ENCODE measurements around the gene CXCR6.

CXCR6 gene

DNA sequence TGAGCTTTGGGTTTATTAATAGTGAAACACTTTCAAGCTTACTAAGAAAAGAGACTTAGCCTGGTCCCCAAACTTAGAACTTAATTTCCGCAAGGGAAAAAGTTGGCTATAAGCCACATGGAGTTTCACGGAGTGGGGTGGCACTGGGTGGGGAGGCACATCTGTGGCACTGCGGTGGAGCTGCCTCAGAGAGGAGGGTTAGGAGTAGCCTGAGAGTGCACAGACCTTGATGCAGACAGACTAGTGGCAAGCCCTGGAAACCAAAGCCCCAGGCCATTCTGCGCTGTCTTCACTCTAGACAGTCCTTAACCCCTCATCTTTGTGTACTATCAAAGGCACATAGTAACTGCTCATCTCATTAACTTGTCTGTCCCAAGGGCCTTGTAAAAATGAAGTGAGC lies 22.0 kb downstream of the CXCR6 start:
- TF ChIP-seq FOXM1 (IDR thresholded peaks at IDR 0.05; ENCODE audit: borderline replicate concordance, low read depth) (no peak), EGR1 (IDR thresholded peaks at IDR 0.05) (no peak), CEBPB (IDR thresholded peaks at IDR 0.05) (no peak), RAD21 (IDR thresholded peaks at IDR 0.05; ENCODE audit: low read depth) (no peak), NFIC (IDR thresholded peaks at IDR 0.05) (no peak), EP300 (IDR thresholded peaks at IDR 0.05; ENCODE audit: borderline replicate concordance) (no peak), CREB1 (IDR thresholded peaks at IDR 0.05; ENCODE audit: low read depth) (no peak), TEAD4 (IDR thresholded peaks at IDR 0.05) (no peak)
- TF ChIP-seq, protein P1, sequence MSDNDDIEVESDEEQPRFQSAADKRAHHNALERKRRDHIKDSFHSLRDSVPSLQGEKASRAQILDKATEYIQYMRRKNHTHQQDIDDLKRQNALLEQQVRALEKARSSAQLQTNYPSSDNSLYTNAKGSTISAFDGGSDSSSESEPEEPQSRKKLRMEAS (IDR thresholded peaks at IDR 0.05): no peak
- TF ChIP-seq, protein P2, sequence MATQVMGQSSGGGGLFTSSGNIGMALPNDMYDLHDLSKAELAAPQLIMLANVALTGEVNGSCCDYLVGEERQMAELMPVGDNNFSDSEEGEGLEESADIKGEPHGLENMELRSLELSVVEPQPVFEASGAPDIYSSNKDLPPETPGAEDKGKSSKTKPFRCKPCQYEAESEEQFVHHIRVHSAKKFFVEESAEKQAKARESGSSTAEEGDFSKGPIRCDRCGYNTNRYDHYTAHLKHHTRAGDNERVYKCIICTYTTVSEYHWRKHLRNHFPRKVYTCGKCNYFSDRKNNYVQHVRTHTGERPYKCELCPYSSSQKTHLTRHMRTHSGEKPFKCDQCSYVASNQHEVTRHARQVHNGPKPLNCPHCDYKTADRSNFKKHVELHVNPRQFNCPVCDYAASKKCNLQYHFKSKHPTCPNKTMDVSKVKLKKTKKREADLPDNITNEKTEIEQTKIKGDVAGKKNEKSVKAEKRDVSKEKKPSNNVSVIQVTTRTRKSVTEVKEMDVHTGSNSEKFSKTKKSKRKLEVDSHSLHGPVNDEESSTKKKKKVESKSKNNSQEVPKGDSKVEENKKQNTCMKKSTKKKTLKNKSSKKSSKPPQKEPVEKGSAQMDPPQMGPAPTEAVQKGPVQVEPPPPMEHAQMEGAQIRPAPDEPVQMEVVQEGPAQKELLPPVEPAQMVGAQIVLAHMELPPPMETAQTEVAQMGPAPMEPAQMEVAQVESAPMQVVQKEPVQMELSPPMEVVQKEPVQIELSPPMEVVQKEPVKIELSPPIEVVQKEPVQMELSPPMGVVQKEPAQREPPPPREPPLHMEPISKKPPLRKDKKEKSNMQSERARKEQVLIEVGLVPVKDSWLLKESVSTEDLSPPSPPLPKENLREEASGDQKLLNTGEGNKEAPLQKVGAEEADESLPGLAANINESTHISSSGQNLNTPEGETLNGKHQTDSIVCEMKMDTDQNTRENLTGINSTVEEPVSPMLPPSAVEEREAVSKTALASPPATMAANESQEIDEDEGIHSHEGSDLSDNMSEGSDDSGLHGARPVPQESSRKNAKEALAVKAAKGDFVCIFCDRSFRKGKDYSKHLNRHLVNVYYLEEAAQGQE (IDR thresholded peaks at IDR 0.05; ENCODE audit: low read depth): no peak

DNA sequence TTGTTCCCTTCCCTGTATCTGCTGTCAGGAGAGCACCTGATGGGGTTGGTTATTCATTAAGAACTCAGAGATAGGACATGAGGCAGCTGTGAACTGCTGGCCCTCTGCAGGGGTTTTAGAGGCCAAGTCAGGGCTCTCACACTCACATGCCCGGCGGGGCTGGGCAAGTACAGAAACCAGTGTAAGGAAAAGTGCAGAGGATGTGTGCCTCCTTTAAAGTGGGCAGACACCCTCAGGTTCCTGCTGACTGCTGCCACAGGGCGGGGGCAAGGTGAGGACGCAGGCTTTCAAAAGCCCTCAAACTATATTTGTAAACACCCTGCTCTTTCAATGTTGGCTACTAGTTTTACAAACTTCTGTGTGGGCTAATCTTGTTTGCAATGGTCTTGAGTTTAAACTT lies 22.4 kb downstream of the CXCR6 start:
- TF ChIP-seq CEBPB (IDR thresholded peaks at IDR 0.05) (no peak), RAD21 (IDR thresholded peaks at IDR 0.05; ENCODE audit: low read depth) (no peak), YY1 (IDR thresholded peaks at IDR 0.05; ENCODE audit: low read depth) (no peak), EP300 (IDR thresholded peaks at IDR 0.05; ENCODE audit: borderline replicate concordance) (no peak), TCF12 (IDR thresholded peaks at IDR 0.05; ENCODE audit: low read depth) (no peak), TAF1 (IDR thresholded peaks at IDR 0.05; ENCODE audit: low read depth) (no peak), USF1 (IDR thresholded peaks at IDR 0.05) (no peak), TEAD4 (IDR thresholded peaks at IDR 0.05) (no peak), ZBTB7A (IDR thresholded peaks at IDR 0.05; ENCODE audit: low read depth) (no peak), EGR1 (IDR thresholded peaks at IDR 0.05) (no peak), NFIC (IDR thresholded peaks at IDR 0.05) (no peak), CREB1 (IDR thresholded peaks at IDR 0.05; ENCODE audit: low read depth) (no peak), FOXM1 (IDR thresholded peaks at IDR 0.05; ENCODE audit: borderline replicate concordance, low read depth) (no peak)
- TF ChIP-seq, protein P1 (IDR thresholded peaks at IDR 0.05): no peak
- TF ChIP-seq, protein P2 (IDR thresholded peaks at IDR 0.05; ENCODE audit: low read depth): no peak

- no peak for TF ChIP-seq EP300 (IDR thresholded peaks at IDR 0.05; ENCODE audit: borderline replicate concordance)
- TF ChIP-seq CEBPB (IDR thresholded peaks at IDR 0.05): no peak
- no peak for TF ChIP-seq USF1 (IDR thresholded peaks at IDR 0.05)
- TF ChIP-seq RAD21 (IDR thresholded peaks at IDR 0.05; ENCODE audit: low read depth): no peak
- TF ChIP-seq TAF1 (IDR thresholded peaks at IDR 0.05; ENCODE audit: low read depth): no peak
- no peak for TF ChIP-seq TCF12 (IDR thresholded peaks at IDR 0.05; ENCODE audit: low read depth)
- TF ChIP-seq, protein P1 (IDR thresholded peaks at IDR 0.05): no peak
- no peak for TF ChIP-seq EGR1 (IDR thresholded peaks at IDR 0.05)
- no peak for TF ChIP-seq CREB1 (IDR thresholded peaks at IDR 0.05; ENCODE audit: low read depth)
- TF ChIP-seq NFIC (IDR thresholded peaks at IDR 0.05): no peak
- no peak for TF ChIP-seq TEAD4 (IDR thresholded peaks at IDR 0.05)
- TF ChIP-seq YY1 (IDR thresholded peaks at IDR 0.05; ENCODE audit: low read depth): no peak
- TF ChIP-seq ZBTB7A (IDR thresholded peaks at IDR 0.05; ENCODE audit: low read depth): no peak
- TF ChIP-seq, protein P2 (IDR thresholded peaks at IDR 0.05; ENCODE audit: low read depth): no peak
- no peak for TF ChIP-seq FOXM1 (IDR thresholded peaks at IDR 0.05; ENCODE audit: borderline replicate concordance, low read depth)
Observed at GRCh38 chr3:45966371-45966791, 23.1 kb downstream of the CXCR6 start.

DNA sequence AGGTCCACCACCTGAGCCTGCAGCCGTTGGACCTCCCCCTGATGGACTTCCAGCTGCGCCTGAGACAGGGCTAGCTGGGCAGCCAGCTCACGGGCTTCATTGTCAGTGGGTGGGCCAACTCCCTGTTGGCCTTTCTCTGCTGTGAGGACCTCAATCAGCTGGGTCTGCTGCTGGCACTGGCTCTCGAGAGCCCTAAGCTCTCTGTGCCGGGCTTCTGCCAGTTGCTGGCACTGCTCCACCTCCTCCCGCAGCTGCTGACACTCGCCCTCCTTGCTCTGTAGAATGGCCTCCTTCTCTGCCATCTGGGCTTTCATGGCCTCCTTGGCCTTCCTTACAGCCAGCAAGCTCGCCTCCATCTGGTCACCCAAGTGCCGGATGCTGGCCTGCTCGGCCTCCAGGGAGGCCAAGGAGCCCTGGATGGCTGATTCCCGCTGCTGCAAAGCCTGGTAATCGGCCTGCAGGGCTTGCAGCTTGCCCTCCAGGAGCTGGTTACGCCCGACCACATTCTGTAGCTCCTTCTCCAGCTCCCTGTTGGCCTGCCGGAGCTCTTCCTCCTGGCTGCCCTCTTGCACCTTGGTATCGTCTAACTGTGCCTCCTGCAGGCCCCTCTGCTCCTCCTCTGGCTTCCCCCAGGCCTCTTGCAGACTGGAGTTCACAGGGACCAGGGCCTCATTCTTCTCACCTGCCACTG lies 23.8 kb downstream of the CXCR6 start:
- TF ChIP-seq YY1 (IDR thresholded peaks at IDR 0.05; ENCODE audit: low read depth): no peak
- TF ChIP-seq USF1 (IDR thresholded peaks at IDR 0.05): no peak
- no peak for TF ChIP-seq ZBTB7A (IDR thresholded peaks at IDR 0.05; ENCODE audit: low read depth)
- TF ChIP-seq NFIC (IDR thresholded peaks at IDR 0.05): no peak
- no peak for TF ChIP-seq CEBPB (IDR thresholded peaks at IDR 0.05)

Data from Ishikawa (cell line).